T-helper 9 cell (primary cell): ENCODE results near the gene LOXHD1.

ENCODE experiments used
- DNase-seq: peaks from one replicate; pipeline ENCODE4 v3.0.0-alpha.2; 2020

Gene LOXHD1

DNA sequence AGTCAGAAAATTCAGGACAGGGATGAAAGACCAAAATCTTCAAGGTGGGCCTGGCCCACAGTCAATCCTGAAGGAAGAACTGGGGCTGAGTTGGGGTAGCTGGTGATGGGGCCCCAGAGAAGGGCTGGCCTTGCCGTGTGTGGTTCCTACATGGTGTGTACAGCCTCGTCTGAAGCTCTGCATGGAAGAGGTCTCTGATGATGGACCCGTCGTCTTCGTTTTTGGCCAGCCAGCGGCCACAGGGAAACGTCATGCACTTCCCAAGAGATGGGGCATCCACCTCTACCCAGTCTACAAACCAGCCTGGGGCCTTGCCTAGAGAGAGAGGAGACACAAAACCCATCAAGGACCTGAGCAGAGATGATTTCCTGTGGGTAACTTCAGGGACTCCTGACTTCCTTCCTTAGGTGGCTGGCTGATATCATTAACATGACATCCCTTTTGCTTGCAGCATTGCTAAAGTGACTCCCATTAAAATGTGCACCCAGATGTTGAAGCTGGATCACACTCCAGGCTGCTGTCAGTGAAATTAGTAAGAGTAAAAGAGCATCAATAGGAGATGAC, 115.3 kb downstream of the LOXHD1 start:
- DNase-seq: no peak

DNA sequence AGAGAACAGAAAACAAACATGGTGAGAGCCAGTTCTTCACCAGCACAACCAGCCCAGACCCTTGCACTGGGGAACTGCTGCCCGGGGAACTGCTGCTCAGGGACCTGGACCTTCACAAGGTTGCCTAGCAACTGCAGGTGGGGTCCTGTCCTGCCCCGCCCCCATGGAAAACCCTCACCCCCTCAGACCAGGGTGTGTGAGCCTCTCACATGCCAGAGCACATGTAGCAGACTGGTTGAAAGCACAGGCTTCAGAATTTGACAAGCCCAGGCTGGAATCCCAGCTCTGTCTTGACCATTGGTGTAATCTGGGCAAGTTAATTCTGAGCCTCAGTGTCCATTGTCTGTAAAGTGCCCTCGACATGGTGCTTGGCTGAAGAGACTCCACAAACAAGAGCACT, 118.6 kb downstream of the LOXHD1 start:
- DNase-seq: no peak

DNA sequence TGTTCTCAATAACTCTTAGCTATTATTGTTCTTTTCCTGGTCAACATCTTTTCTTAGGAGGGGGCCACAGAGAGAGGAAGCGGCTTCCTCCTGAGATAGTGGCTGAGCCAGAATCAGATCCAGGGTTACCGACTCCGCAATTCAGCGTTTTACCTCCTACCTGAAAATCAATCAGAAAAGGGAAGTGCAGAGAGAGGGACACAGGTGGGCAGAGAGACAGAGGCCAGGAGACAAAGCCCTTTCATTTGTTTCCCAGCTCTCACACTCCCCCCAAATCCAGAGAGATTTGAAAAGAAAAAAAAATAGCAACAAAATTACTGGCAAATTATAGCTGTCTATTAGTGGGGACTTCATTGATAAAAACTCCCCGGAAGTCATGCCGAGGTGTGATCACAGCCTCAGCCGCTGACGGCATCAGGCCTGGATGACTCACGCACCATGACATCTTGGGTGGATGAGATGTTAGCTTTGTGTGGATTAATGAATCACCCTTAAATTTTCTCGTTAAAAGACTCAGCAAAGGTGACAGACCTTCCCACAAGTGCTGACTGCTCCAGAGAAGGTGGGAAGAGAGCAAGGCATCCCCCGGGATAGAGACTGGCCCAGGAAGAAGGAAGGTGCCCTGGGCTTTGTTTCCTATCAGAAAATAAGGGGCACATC, 120.7 kb downstream of the LOXHD1 start:
- no peak for DNase-seq

DNA sequence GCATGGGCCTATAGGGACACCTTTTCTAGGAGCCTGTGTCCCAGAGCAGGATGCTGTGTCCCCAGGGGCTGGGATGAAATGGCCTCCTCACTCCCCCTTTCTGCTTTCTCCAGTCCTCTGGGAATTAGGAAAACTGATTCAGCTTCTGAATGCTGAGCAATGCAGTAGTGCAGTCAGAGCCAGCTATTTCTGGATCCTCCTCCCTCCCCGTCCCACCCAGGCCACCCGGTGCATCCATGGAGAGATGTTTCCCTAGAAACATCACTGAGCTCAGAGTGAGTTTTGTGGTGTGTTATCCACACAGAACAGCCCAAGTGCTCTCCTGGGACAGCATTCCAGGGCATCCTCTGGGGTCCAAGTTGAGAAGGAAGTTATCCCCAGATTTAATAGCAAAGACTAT, 125.5 kb downstream of the LOXHD1 start:
- DNase-seq: no peak

DNA sequence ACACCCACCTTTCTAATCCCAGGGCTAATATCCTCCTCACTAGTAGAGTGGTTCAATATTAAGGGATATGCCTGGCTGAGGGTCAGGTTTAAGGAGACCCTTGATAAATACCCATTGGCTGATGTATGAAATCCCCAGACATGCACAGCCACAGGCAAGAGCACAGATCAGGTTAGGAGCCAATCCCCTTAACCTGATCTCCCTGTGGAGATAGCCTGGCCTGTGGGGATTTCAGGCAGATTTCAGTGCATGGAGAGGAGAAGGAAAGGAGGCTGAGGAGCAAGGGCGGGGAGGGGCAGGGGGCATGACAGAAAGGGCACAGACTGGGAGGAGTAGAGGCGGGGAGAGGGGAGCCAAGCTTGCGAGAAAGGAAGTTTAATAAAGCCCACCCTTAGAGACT, 129.0 kb downstream of the LOXHD1 start:
- no peak for DNase-seq

DNA sequence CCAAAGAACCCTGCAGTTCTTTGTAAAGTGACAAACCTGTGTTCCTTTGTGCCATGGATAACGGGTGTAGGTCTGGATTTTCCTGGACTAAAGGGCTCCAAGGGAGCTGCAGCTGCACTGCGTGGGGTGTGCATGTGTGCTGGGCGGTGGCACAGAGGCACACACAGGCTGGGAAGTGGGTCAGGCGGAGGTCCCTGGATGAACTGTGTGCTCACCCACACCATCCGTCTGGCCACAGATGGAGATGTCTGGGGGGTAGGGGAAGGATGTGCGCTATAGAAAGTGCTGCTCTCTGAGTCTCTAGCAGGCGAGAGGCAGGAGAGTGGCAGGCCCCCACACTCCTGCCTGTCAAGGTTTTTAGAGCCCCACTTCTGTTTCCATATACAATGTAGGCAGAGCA, 137.2 kb downstream of the LOXHD1 start:
- no peak for DNase-seq

DNA sequence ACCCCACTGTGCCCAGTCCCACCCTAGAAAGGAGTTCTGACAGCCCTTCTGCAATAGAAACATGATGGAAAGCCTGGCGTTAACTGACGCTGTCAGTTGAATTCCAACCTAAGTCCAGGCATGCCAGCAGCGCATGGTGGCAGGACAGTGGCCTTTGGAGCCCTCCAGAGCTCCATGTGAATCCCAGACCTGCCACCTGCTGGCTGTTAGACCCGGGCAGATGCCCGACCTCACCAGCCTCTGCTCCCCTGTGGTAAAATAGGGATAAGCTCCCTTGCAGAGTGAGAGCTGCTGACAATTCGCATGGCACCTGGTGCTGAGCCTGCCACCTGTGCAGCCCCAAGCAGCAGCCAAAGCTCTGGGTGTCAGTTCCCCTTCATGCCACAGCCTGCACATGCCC, 138.6 kb downstream of the LOXHD1 start:
- no peak for DNase-seq

DNA sequence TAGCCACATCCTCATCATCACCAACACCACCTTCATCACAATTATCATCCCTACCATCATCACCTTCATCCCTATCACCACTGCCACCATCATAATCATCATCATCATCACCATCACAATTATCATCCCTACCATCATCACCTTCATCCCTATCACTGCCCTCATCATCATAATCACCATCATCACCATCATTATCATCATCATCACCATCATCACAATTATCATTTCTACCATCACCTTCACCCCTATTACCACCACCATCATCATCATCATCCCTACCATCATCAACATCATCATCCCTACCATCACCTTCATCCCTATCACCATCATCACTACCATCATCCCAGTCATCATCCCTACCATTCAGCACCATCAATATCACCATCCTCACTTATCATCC, 140.5 kb downstream of the LOXHD1 start:
- no peak for DNase-seq

DNA sequence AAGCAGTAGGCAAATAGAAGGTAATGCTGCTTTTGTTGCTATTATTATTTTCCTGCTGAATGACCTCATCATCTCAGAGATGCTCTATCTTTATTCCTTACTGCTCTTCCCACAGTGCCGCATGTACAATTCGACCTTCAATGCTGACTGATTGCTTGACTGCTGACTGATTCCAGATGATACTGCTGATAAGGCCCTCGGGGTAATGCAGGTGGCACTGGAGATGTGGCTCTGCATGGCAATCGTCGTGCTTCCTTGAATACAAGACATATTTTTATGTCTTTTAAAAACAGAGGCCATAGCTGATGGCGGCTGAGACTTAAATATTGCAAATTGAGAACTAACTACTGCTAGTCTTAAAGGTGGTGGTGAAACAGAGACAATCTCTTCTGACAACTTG, 146.6 kb downstream of the LOXHD1 start:
- DNase-seq: no peak

DNA sequence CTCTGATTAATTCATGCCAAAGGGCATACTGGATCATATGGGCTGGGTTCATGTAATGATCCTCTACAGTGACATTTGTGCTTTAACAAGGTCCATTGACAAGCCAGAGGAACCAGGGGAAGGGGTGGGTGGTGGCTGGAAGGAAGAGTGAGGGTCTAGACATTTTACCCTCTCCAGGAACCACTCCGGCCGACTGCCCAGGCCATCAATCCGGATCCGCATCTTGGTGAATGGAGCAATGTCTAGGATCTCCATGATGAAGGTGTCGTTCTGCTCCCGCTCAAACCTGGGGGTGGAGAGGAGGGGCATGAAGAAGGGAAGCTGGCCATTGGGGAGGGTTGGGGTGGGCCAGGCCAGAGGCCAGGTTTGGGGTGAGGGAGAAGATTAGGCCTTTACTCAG, 147.5 kb downstream of the LOXHD1 start:
- DNase-seq: no peak

DNA sequence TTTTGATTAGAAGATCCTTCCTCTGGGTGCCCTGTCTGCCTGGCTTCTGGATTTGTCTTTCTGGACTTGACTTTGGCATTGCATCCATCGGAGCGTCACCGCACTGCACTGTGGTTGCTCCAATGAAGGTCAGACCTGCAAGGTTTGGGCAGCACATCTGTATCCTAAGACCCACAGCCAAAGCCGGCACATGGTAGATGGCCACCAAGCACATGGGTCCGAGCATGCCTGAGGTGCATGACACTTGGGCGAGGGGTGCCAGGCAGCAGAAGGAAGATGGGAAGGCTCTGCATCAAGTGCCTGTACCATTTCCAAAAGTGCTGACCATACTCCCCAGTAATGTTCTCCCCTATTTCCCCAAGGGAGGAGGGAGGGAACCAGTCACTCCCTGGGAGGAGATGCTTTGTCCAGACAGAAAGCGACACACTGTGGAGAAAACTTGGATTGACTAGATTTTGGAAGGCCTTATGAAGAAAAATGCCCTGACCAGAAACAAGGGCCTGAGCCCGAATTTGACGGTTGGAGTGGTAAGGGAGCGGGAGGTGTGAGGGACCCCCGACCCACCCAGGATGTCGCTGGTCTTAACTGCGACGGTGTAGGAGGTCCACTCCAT, 149.9 kb downstream of the LOXHD1 start:
- DNase-seq: no peak

DNA sequence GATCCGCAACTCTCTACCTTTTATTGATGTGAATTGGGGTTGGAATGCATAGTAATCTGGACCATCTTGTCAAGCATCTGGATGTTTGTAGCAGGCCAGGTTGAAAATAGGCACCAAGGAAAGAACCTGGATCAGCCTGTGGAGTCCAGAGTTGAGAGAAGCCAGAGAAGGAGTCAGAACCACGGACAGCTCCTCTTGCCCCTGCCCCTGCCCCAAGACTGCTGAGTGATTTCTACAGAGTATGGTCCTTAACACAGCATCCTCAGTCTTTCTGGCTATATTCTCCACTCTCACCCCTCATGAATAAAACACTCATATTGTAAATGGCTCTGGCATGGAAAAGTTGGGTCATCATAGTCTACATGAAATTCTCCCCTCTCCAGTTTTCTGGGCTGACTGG, 154.6 kb downstream of the LOXHD1 start:
- no peak for DNase-seq

DNA sequence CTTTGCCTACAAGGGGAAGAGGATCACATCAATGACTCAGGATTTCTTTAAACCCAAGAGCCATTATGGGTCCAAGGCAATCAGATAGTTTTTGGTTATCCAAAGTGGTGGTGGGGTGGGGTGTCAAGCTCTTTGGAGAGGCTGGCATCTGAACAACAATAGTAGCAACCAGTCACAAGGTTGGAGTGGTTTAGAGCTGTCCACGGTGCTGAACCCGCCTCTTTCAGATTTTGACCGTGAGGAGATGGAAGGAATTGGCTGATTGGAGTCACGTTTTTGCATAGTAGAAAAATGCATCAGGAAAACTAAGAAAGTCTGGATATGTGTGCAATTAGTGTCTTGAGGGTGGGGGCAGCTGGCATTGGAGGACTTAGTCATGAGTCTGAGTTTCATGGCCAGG, 159.9 kb downstream of the LOXHD1 start:
- DNase-seq: no peak

DNA sequence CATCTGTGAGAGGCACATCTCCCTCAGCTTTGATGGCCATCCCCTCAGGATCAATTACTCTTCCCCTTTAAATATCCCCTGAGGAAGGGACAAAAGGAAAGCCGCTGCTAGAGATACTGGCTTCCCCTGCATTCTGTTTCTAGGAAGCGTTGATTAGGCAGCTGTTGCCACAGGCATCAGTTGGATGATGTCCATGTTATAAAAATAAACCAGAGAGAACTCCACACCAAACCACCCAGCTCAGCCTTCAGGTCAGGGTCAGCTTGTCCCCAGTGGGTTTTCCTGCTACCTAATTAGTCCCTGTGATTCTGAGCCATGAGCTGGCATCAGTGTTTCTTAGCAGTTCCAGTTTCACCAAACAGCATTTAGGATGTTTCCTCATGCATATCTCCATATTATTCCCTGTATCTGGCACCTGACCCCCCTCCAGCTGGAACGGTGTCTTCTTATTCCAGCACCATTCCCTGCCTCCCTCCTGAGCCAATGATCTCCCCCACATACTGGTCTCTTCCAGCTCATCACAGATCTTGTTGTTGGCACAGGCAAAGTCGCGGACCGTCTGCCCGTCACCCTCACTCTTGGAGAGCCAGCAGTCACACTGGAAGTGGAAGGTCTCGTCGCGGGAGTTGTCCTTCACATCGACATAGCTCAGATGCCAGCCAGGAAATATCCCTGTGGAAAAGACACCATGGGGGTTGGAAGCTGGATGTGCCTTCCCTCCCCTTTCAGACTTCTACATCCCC, 168.4 kb downstream of the LOXHD1 start:
- no peak for DNase-seq

DNA sequence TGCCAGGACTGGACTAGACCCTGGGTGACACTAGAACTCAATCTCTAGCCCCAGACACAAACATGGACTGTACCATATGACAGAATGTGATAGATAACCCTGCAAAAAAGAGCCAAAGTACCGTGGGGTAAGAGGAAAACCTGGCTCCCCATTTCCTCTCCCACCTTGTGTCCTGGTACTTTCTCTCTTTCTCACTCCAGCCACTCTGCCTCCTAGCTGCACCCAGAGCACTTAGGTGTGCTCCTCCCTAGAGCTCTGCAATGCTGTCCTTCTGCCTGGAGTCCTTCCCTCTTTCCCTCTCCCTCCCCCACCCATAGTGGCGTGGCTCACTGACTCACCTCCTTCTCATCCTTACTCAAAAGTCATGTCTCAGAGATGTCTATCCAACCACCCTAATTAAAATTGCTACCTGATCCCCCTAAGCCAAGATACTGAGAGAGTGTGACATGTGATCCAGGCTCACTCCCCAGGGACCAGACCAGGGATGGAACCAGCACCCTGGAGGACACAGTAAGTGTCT, 171.3 kb downstream of the LOXHD1 start:
- no peak for DNase-seq

DNA sequence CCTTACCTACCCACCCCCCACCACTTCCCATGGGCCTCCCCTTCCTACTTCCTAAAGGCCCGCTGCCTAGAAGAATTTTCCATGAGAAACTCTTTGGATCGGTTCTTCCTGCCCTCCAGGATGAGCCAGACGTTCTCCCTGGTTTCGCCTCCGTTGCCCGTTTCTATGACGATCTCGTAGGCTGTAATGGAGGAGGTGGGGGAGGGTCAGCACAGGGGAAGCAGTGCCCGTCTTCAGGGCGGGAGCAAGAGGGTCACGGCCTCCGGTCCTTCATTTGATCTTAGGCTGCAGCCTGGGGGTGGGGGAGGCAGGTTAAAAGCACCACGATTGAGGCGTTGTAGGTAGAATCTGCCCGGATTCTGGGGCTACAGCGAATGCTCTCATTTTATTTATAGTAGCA, 172.0 kb downstream of the LOXHD1 start:
- DNase-seq: no peak

DNA sequence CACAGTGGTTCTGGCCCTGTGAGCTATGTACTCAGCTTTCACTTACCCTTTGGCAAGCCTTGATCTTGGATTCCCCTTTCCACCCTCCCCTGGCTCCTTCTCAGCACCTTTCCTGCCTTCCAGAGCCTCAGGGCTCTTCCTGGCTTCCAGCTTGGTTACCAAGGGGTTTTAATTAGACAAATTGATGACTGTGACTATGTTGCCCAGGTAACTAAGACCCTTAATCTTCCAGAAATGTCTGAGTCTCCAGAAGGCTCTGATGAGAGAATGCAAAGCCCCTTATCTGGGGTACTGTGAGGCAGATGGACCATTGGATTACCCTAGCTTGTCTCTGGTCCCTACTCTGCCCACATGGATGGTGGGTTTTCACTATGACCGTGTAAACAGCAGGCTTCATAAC, 174.2 kb downstream of the LOXHD1 start:
- DNase-seq: no peak

DNA sequence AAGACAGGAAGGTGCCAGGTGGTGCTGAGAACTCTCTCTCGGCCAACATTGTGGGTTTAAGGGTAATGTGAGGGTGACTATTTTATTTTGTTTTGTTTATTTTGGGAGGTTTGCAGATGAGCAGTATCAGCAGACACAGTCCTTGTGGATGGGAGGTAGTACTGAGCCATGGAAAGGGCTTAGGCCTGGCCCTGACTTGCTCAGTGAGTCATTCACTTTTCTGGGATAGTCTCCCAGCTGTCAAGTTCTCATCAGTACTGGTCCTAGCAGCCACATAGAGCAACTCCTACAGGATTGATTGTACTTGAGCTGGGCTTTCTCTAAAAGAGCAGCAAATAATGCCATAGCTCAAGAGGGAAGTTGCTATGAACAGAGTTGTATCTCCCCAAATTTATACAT, 175.2 kb downstream of the LOXHD1 start:
- DNase-seq: no peak

DNA sequence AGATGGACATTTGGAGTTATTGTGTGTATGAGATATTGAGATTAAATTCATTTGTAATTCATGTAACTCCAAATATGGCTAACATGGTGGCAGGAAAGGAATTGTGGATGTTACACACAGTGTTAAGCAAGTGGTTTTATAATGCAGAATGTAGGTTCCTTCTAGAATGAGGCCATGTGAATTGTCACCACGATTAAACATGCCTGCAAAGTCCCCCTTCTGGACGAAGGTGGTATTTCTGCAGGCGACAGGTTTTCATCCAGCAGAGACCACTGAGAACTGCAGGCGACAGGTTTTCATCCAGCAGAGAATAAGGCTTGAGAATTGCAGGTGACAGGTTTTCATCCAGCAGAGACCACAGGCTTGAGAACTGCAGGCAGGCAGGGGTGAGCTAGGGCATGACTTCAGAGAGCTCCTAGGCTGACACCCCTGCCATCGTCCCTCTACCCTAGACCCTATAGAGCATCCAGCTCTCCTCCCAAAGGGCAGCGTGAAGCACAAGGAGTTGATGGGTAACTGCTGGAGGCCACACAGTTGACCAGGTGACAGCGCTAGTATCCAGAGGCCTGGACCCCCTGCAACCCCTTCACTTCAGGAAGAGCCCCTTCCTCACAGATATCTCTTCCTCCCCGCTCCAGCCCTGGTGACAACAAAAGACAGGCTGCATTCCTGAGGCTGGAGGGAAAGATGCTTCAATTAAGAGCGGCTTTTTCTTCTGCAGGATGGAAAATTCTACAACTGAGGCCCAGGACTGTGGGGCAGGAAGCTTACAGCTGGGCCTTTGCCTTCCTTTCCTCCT, 175.8 kb downstream of the LOXHD1 start:
- peak; percentile 44 for DNase-seq

DNA sequence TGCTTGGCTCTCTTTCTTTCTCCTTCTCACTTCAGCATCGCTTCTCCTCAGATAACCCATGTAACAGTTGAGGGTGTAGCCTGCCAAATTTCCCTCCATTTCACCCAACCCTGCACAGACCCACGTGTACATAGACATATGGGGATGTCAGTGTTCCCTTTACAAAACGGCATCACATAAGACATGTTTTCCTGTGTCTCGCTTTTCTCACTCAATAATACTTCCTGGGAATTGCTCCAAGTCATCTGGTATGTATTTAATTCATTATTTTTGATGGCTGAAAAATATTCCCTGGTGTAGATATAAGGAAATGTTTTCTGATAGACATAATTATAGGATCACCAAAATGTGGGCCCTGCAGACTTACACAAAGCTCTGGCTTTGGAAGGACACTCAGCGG, 176.8 kb downstream of the LOXHD1 start:
- DNase-seq: no peak

DNA sequence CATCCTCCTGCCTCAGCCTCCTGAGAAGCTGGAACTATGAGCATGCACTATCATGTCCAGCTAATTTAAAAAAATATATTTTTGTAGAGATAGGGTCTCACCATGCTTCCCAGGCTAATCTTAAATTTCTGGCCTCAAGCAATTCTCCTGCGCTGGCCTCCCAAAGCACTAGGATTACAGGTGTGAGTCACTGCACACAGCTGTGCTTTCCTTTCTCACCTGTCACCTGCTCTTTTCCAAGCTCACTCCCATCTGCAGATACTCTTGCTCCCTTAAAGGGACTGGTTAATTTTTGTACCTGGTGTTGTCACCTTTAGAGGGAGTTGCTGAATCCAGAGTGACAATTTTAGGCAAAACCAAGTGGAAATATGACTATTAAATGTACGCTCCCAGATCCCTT, 178.2 kb downstream of the LOXHD1 start:
- DNase-seq: no peak

DNA sequence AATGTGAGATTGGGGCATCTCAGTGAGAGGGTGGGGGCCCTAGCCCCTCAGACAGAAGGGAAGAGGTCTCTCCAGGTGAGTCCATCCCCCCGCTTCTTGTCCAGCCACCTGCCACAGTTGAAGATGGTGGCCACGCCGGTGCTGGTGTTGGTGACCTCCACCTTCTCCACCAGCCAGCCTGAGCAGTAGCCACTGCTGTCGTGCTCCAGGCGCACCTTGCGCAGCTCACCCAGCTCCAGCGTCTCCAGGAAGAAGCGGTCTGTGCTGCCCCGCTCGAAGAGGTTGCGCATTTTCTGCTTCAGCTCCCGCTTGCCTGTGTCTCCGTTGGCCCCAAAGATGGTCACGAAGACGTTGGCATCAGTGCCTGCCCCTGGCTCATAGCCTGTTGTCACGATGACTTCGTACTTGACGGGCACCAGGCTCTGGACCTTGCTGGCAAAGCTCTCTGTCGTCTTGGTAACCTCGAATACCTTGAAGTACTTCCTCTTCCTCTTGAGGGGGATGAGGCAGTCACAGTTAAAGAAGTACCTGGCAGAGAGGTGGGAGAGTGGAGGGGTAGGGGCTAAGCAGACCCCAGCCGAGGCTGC, 179.5 kb downstream of the LOXHD1 start:
- no peak for DNase-seq

DNA sequence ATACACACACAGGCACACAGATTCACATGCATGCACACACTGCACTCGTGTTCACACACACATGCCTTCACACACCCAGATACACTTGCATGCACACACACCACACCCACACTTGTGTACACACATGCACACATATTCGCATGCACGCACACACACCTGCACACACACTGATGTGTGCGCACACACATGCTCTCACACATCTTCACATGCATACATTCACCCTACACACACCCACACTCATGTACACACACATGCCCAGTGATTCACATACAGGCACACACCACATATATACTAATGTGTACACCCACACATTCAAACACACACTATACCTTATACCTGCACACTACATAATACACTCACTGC, 181.6 kb downstream of the LOXHD1 start:
- DNase-seq: no peak
